ENCODE measurements around the gene ERBB2. TPM values are rescaled to one million over a fixed set of nuclear protein-coding genes. Genes with fewer than 3 reads are reported as not detected.

ERBB2 gene
- total RNA-seq, 4 donors from 2014 or later: 11.8 to 98.8 (median 44.6) TPM

GRCh38 chr17:39673335-39674081, 26.4 kb upstream of the ERBB2 start:
- intact Hi-C loops (cut with DNase I; ENCODE audit: low total_unique reads): no loop called here
- TF ChIP-seq POLR2A (IDR thresholded peaks at IDR 0.05): no peak
- TF ChIP-seq CTCF (IDR thresholded peaks at IDR 0.05): no peak
- H3K36me3 ChIP-seq: no peaks in the 10 kb centered on the region
- H3K4me3 ChIP-seq: no peak overlapping the region
- peaks cover 11 to 19% of the 10 kb centered on the region in 2 donors for H3K27me3 ChIP-seq
- no peak for DNase-seq
- H3K4me1 ChIP-seq: peaks cover 0 to 3% of the 10 kb centered on the region in 2 donors
- no peaks in the 10 kb centered on the region for H3K9me3 ChIP-seq
- H3K27ac ChIP-seq: no peak overlapping the region

GRCh38 chr17:39674179-39674578, 25.7 kb upstream of the ERBB2 start:
- no peak overlapping the region for H3K27ac ChIP-seq
- intact Hi-C loops (cut with DNase I; ENCODE audit: low total_unique reads): no loop called here
- TF ChIP-seq POLR2A (IDR thresholded peaks at IDR 0.05): no peak
- no peak for TF ChIP-seq CTCF (IDR thresholded peaks at IDR 0.05)
- H3K36me3 ChIP-seq: no peaks in the 10 kb centered on the region
- H3K4me3 ChIP-seq: no peak overlapping the region
- no peak for DNase-seq
- peaks cover 6 to 13% of the 10 kb centered on the region in 2 donors for H3K27me3 ChIP-seq
- H3K4me1 ChIP-seq: no peaks in the 10 kb centered on the region
- H3K9me3 ChIP-seq: no peaks in the 10 kb centered on the region

- Histone ChIP-seq H3K4me3 (no peak overlapping the region), H3K27ac (no peak overlapping the region), H3K4me1 (no peaks in the 10 kb centered on the region), H3K9me3 (no peaks in the 10 kb centered on the region), H3K36me3 (no peaks in the 10 kb centered on the region), H3K27me3 (peaks cover 4 to 7% of the 10 kb centered on the region in 2 donors)
- intact Hi-C loops (cut with DNase I; ENCODE audit: low total_unique reads): no loop called here
- TF ChIP-seq CTCF (IDR thresholded peaks at IDR 0.05) (no peak), POLR2A (IDR thresholded peaks at IDR 0.05) (no peak)
- no peak for DNase-seq
Observed at GRCh38 chr17:39674702-39675389, 25.0 kb upstream of the ERBB2 start.

- intact Hi-C loops (cut with DNase I; ENCODE audit: low total_unique reads): no loop called here
- no peaks in the 10 kb centered on the region for H3K27me3 ChIP-seq
- no peak overlapping the region for H3K4me3 ChIP-seq
- TF ChIP-seq POLR2A (IDR thresholded peaks at IDR 0.05): no peak
- H3K36me3 ChIP-seq: no peaks in the 10 kb centered on the region
- H3K4me1 ChIP-seq: no peaks in the 10 kb centered on the region
- no peaks in the 10 kb centered on the region for H3K9me3 ChIP-seq
- no peak overlapping the region for H3K27ac ChIP-seq
- DNase-seq: no peak
Observed at GRCh38 chr17:39675390-39676082, 24.3 kb upstream of the ERBB2 start.

GRCh38 chr17:39676198-39676819, 23.6 kb upstream of the ERBB2 start:
- intact Hi-C loops (cut with DNase I; ENCODE audit: low total_unique reads): no loop called here
- DNase-seq: no peak
- H3K27me3 ChIP-seq: no peaks in the 10 kb centered on the region
- H3K9me3 ChIP-seq: no peaks in the 10 kb centered on the region
- H3K4me1 ChIP-seq: no peaks in the 10 kb centered on the region
- no peak overlapping the region for H3K27ac ChIP-seq
- TF ChIP-seq CTCF (IDR thresholded peaks at IDR 0.05): no peak
- TF ChIP-seq POLR2A (IDR thresholded peaks at IDR 0.05): no peak
- no peaks in the 10 kb centered on the region for H3K36me3 ChIP-seq
- no peak overlapping the region for H3K4me3 ChIP-seq
